Right cardiac atrium (tissue), 5 donors: ENCODE data around the gene UBL5. TPM values are rescaled to one million over a fixed set of nuclear protein-coding genes. Genes with fewer than 3 reads are reported as not detected.
"Not testable (repeated sequence)": the region's sequence is repeated elsewhere in the genome, so short reads cannot be mapped to it uniquely, and the experiment has no call there.

Experiments
- ATAC-seq, 2 donors: fragments of 200-7000 bp; cut with Tn5 transposase; one replicate each; pipeline versions ENCODE4 v1.8.0 to v1.9.1; 2020; ENCODE audit warnings: moderate library complexity in 2 of 2, mild to moderate bottlenecking in 1 of 2
- DNase-seq, 3 donors: peaks; one replicate each; pipeline ENCODE4 v3.0.0-alpha.2; 2020
- H3K27ac ChIP-seq: one replicate; pipeline ENCODE4 v1.5.1; 2013; ENCODE audit warnings: mild to moderate bottlenecking, low read length, control low read depth, moderate library complexity
- H3K27me3 ChIP-seq: one replicate; pipeline ENCODE4 v1.6.1; 2013; ENCODE audit not compliant: control insufficient read depth, insufficient read depth
- H3K4me1 ChIP-seq: one replicate; pipeline ENCODE4 v1.6.1; 2013; ENCODE audit warnings: low read length; ENCODE audit not compliant: control insufficient read depth, insufficient read depth
- H3K4me3 ChIP-seq: one replicate; pipeline ENCODE4 v1.5.1; 2013; ENCODE audit warnings: low read length, control low read depth
- H3K9me3 ChIP-seq: one replicate; pipeline ENCODE4 v1.6.1; 2013; ENCODE audit warnings: low read length; ENCODE audit not compliant: control insufficient read depth
- WGBS: extraction: QIAGEN DNeasy Blood & Tissue Kit; methylation state at CpG from one replicate; pipeline ENCODE4 v1.1.7; 2013; 5-methylcytosine and 5-hydroxymethylcytosine counted together
- intact Hi-C, 4 donors: fragments of 100-400 bp; cut with DNase I; formaldehyde crosslinking; loops; one replicate each; pipeline versions ENCODE4 v1.11.0 to v1.14.0; 2022 to 2023
- polyA plus RNA-seq: library from polyadenylated mRNA; stranded (reverse); fragments of 200-250 nt; gene quantifications from one replicate; pipeline ENCODE4 v1.2.3, GENCODE V29; 2013
- total RNA-seq, 4 donors: library from RNA; stranded (reverse); fragmentation: NEBNext Ultra II Directional; extraction: Animal tissue kit (Norgen Biotek cat#: 25700); gene quantifications; one replicate each; pipeline ENCODE4 v1.2.1, GENCODE V29; 2021
- donor health status: healthy with polysubstance abuse.
- donor health status: DM: no; HTN: yes; CAD: no.
- donor health status: DM: no; HTN: no; CAD: no.
- donor health status: DM: no; HTN: yes; CAD: no; lungs with severe emphysema.
- donor health status: DM: yes; HTN: yes; CAD: no.

Gene UBL5
- total and polyA plus RNA-seq, 5 donors = 439 to 1,516 (median 496) TPM

GRCh38 chr19:9835507-9835949 lies 7.8 kb downstream of the UBL5 start:
- peak overlapping the region; percentile 85 for H3K4me3 ChIP-seq
- DNase-seq (peak in 2 of 3 donors; percentile 71 to 76), ATAC-seq (peak in 1 of 2 donors; percentile 32)
- no peaks in the 10 kb centered on the region for H3K27me3 ChIP-seq
- H3K27ac ChIP-seq = no peak overlapping the region
- intact Hi-C loops = no loop called here
- WGBS = 3% methylated on average over 28 of the region's 28 CpGs
- H3K4me1 ChIP-seq = no peaks in the 10 kb centered on the region
- H3K9me3 ChIP-seq = no peaks in the 10 kb centered on the region

- 7% methylated on average over 5 of the region's 5 CpGs for WGBS
- DNase-seq (peak in 1 of 3 donors; percentile 36), ATAC-seq (no peak)
Measured at GRCh38 chr19:9836021-9836420, 8.3 kb downstream of the UBL5 start.

GRCh38 chr19:9838324-9838723 lies 10.6 kb downstream of the UBL5 start:
- no peak overlapping the region for H3K27ac ChIP-seq
- intact Hi-C loops = no loop called here
- no peaks in the 10 kb centered on the region for H3K27me3 ChIP-seq
- no peak overlapping the region for H3K4me3 ChIP-seq
- WGBS = 92% methylated on average over 15 of the region's 15 CpGs
- no peaks in the 10 kb centered on the region for H3K9me3 ChIP-seq
- ATAC-seq (no peak), DNase-seq (no peak)
- H3K4me1 ChIP-seq = no peaks in the 10 kb centered on the region

More at GRCh38 chr19:9836021-9836420, 8.3 kb downstream of the UBL5 start:
- H3K9me3 ChIP-seq = no peaks in the 10 kb centered on the region
- no peaks in the 10 kb centered on the region for H3K4me1 ChIP-seq
- no peak overlapping the region for H3K27ac ChIP-seq
- no peaks in the 10 kb centered on the region for H3K27me3 ChIP-seq
- H3K4me3 ChIP-seq = peak overlapping the region; percentile 85
- intact Hi-C loops = no loop called here

GRCh38 chr19:9839415-9839814 lies 11.7 kb downstream of the UBL5 start:
- intact Hi-C loops = no loop called here
- no peak overlapping the region for H3K27ac ChIP-seq
- WGBS = 78% methylated on average over 1 of the region's 1 CpG
- H3K4me1 ChIP-seq = no peaks in the 10 kb centered on the region
- H3K4me3 ChIP-seq = no peak overlapping the region
- H3K27me3 ChIP-seq = no peaks in the 10 kb centered on the region
- peak in 1 of 3 donors; percentile 18 for DNase-seq
- no peak for ATAC-seq
- H3K9me3 ChIP-seq = no peaks in the 10 kb centered on the region

- intact Hi-C loops = no loop called here
- no peaks in the 10 kb centered on the region for H3K27me3 ChIP-seq
- no peak overlapping the region for H3K4me3 ChIP-seq
- peak in 2 of 3 donors; percentile 58 to 73 for DNase-seq
- H3K27ac ChIP-seq = no peak overlapping the region
- H3K4me1 ChIP-seq = no peaks in the 10 kb centered on the region
- WGBS = 82% methylated on average over 9 of the region's 9 CpGs
- no peaks in the 10 kb centered on the region for H3K9me3 ChIP-seq
- peak in 1 of 2 donors; percentile 14 for ATAC-seq
Measured at GRCh38 chr19:9842834-9843625, 15.3 kb downstream of the UBL5 start.

GRCh38 chr19:9843626-9844273 lies 16.0 kb downstream of the UBL5 start:
- ATAC-seq, H3K4me1 ChIP-seq, H3K27me3 ChIP-seq, intact Hi-C loops, H3K9me3 ChIP-seq, DNase-seq, H3K4me3 ChIP-seq, H3K27ac ChIP-seq: not testable (repeated sequence)
- WGBS = 95% methylated on average over 12 of the region's 12 CpGs

GRCh38 chr19:9847087-9847671 lies 19.5 kb downstream of the UBL5 start:
- WGBS = 51% methylated on average over 13 of the region's 13 CpGs
- DNase-seq = peak; percentile 76 to 83 (median 80)
- peak; percentile 51 to 52 for ATAC-seq
- H3K9me3 ChIP-seq = no peaks in the 10 kb centered on the region
- intact Hi-C loops = no loop called here
- H3K27me3 ChIP-seq = no peaks in the 10 kb centered on the region
- no peaks in the 10 kb centered on the region for H3K4me1 ChIP-seq
- no peak overlapping the region for H3K27ac ChIP-seq
- H3K4me3 ChIP-seq = no peak overlapping the region

GRCh38 chr19:9848060-9848459 lies 20.3 kb downstream of the UBL5 start:
- ATAC-seq = no peak
- WGBS = 71% methylated on average over 4 of the region's 4 CpGs
- Histone ChIP-seq H3K4me3 (no peak overlapping the region), H3K27ac (no peak overlapping the region), H3K27me3 (no peaks in the 10 kb centered on the region), H3K9me3 (no peaks in the 10 kb centered on the region), H3K4me1 (no peaks in the 10 kb centered on the region)
- no peak for DNase-seq
- intact Hi-C loops = no loop called here

GRCh38 chr19:9848762-9849161 lies 21.0 kb downstream of the UBL5 start:
- WGBS = 88% methylated on average over 23 of the region's 23 CpGs
- intact Hi-C loops = no loop called here

GRCh38 chr19:9849791-9850190 lies 22.1 kb downstream of the UBL5 start:
- intact Hi-C loops = loop anchor here in 1 of 4 donors (10.0 kb wide), 1 partner anchor 575 kb away; the partner anchor contains the start of gene PDE4A

More at GRCh38 chr19:9848762-9849161, 21.0 kb downstream of the UBL5 start:
- ATAC-seq (no peak), DNase-seq (no peak)
- Histone ChIP-seq H3K27ac (no peak overlapping the region), H3K4me1 (no peaks in the 10 kb centered on the region), H3K4me3 (no peak overlapping the region), H3K27me3 (no peaks in the 10 kb centered on the region), H3K9me3 (no peaks in the 10 kb centered on the region)

More at GRCh38 chr19:9849791-9850190, 22.1 kb downstream of the UBL5 start:
- Histone ChIP-seq H3K4me3 (no peak overlapping the region), H3K4me1 (no peaks in the 10 kb centered on the region), H3K9me3 (no peaks in the 10 kb centered on the region), H3K27me3 (no peaks in the 10 kb centered on the region), H3K27ac (no peak overlapping the region)
- WGBS = 81% methylated on average over 7 of the region's 7 CpGs
- DNase-seq (no peak), ATAC-seq (no peak)
